H1 (cell line): ENCODE measurements around the gene ENPEP. TPM values are rescaled to one million over a fixed set of nuclear protein-coding genes. Genes with fewer than 3 reads are reported as not detected.
A peak's percentile ranks its signal among the peaks of the same experiment; 100 is the strongest.

ENCODE experiments used
- CTCF ChIA-PET: fragments of 300-600 bp; sonication (Branson Sonifier 250); formaldehyde crosslinking; loops from one replicate; lab custom pipeline; 2021; ENCODE audit not compliant: partially characterized antibody; lab: Charles Lee
- POLR2A ChIA-PET: fragments of 300-600 bp; sonication (Branson Sonifier 250); formaldehyde crosslinking; loops from one replicate; lab custom pipeline; 2021; ENCODE audit warnings: inconsistent platforms; ENCODE audit not compliant: partially characterized antibody; lab: Charles Lee
- DNase-seq, 2 experiments: peaks; one replicate each; pipeline versions ENCODE4 v3.0.0 to v3.0.0-alpha.2; 2010 to 2022; ENCODE audit warnings: low spot score in 2 of 2, low read depth in 1 of 2, mixed read lengths in 1 of 2
- FAIRE-seq: peaks from 2 replicates; lab custom pipeline; 2011; peaks lifted over from hg19 to GRCh38; lab: Jason Lieb, UNC
- H2AFZ ChIP-seq: 2 replicates; pipeline ENCODE4 v1.8.1; 2012; ENCODE audit warnings: low read length, inconsistent platforms
- H2AK5ac ChIP-seq: 2 replicates; pipeline ENCODE4 v1.6.1; 2013; ENCODE audit warnings: low read depth, low read length
- H2BK120ac ChIP-seq: replicated peaks from 2 replicates; pipeline ENCODE3; 2013; ENCODE audit warnings: low read depth, low read length, inconsistent platforms
- H2BK12ac ChIP-seq: 2 replicates; pipeline ENCODE4 v1.6.1; 2013; ENCODE audit warnings: low read depth, low read length
- H2BK15ac ChIP-seq: 2 replicates; pipeline ENCODE4 v1.6.1; 2013; ENCODE audit warnings: low read length
- H2BK20ac ChIP-seq: 2 replicates; pipeline ENCODE4 v1.6.1; 2013; ENCODE audit warnings: low read length
- H2BK5ac ChIP-seq: 2 replicates; pipeline ENCODE4 v1.6.1; 2013; ENCODE audit warnings: low read depth, low read length
- H3K14ac ChIP-seq: 2 replicates; pipeline ENCODE4 v1.6.1; 2013; ENCODE audit warnings: inconsistent platforms; ENCODE audit not compliant: insufficient read length
- H3K18ac ChIP-seq: 2 replicates; pipeline ENCODE4 v1.6.1; 2013; ENCODE audit warnings: low read length; ENCODE audit errors: extremely low read depth
- H3K23ac ChIP-seq: 2 replicates; pipeline ENCODE4 v1.6.1; 2013; ENCODE audit warnings: inconsistent platforms; ENCODE audit not compliant: insufficient read length
- H3K23me2 ChIP-seq: 2 replicates; pipeline ENCODE4 v1.6.1; 2013; ENCODE audit warnings: low read depth, low read length
- H3K27ac ChIP-seq: 2 replicates; pipeline ENCODE4 v1.6.1; 2011; ENCODE audit warnings: low read depth, low read length, inconsistent platforms
- H3K27me3 ChIP-seq, 4 experiments: replicated peaks in 1 of 4; 1 replicate in 1 of 4; 2 replicates in 3 of 4; pipeline versions ENCODE4 v1.6.1 to v1.8.1; 2011 to 2013; ENCODE audit warnings: low read length in 3 of 4, mild to moderate bottlenecking in 3 of 4, inconsistent platforms in 2 of 4, mixed read lengths in 2 of 4, moderate library complexity in 1 of 4; ENCODE audit not compliant: control insufficient read depth in 3 of 4, insufficient read depth in 3 of 4; ENCODE audit errors: extremely low read depth in 1 of 4
- H3K36me3 ChIP-seq, 4 experiments: 2 replicates each; pipeline versions ENCODE4 v1.6.1 to v1.8.1; 2011 to 2013; ENCODE audit warnings: mild to moderate bottlenecking in 4 of 4, low read length in 3 of 4, moderate library complexity in 2 of 4, control low read depth in 1 of 4, inconsistent platforms in 1 of 4; ENCODE audit not compliant: insufficient read depth in 4 of 4, control insufficient read depth in 2 of 4
- H3K4ac ChIP-seq: replicated peaks from 2 replicates; pipeline ENCODE3; 2013; ENCODE audit warnings: low read length, low read depth, mixed read lengths, inconsistent platforms; ENCODE audit not compliant: insufficient read length
- H3K4me1 ChIP-seq, 4 experiments: replicated peaks in 1 of 4; 1 replicate in 1 of 4; 2 replicates in 3 of 4; pipeline versions ENCODE4 v1.6.1 to v1.8.1; 2011 to 2013; ENCODE audit warnings: low read length in 3 of 4, inconsistent platforms in 2 of 4, mixed read lengths in 1 of 4; ENCODE audit not compliant: insufficient read depth in 4 of 4, control insufficient read depth in 3 of 4
- H3K4me2 ChIP-seq, 2 experiments: 2 replicates each; pipeline versions ENCODE4 v1.6.1 to v1.8.1; 2011 to 2013; ENCODE audit warnings: low read depth in 2 of 2, low read length in 2 of 2, control low read depth in 1 of 2, inconsistent platforms in 1 of 2, mild to moderate bottlenecking in 1 of 2; ENCODE audit not compliant: insufficient read depth in 1 of 2
- H3K4me3 ChIP-seq, 4 experiments: fragments of 200-600, 300-600 bp in 1 of 4; sonication (generic), shearing (Covaris generic), sonication (Bioruptor Twin) in 1 of 4; 2 replicates each; pipeline versions ENCODE4 v1.5.1 to v1.8.1; 2011 to 2016; ENCODE audit warnings: low read length in 4 of 4, low read depth in 3 of 4, control low read depth in 2 of 4, inconsistent platforms in 2 of 4, mild to moderate bottlenecking in 2 of 4, mixed read lengths in 1 of 4, moderate library complexity in 1 of 4; ENCODE audit not compliant: insufficient read depth in 2 of 4; ENCODE audit errors: extremely low read depth in 1 of 4
- H3K56ac ChIP-seq: replicated peaks from 2 replicates; pipeline ENCODE3; 2013; ENCODE audit warnings: low read depth, mild to moderate bottlenecking, mixed read lengths, low read length, inconsistent platforms; ENCODE audit not compliant: insufficient read length
- H3K79me1 ChIP-seq: 2 replicates; pipeline ENCODE4 v1.6.1; 2013; ENCODE audit warnings: low read depth, low read length, control low read depth
- H3K79me2 ChIP-seq, 2 experiments: 2 replicates each; pipeline versions ENCODE4 v1.6.1 to v1.8.1; 2012 to 2013; ENCODE audit warnings: low read length in 2 of 2, mild to moderate bottlenecking in 2 of 2, inconsistent platforms in 1 of 2; ENCODE audit not compliant: insufficient read depth in 2 of 2, control insufficient read depth in 1 of 2
- H3K9ac ChIP-seq, 4 experiments: replicated peaks in 1 of 4; 1 replicate in 1 of 4; 2 replicates in 3 of 4; pipeline versions ENCODE4 v1.6.1 to v1.8.1; 2011 to 2013; ENCODE audit warnings: low read depth in 3 of 4, low read length in 3 of 4, control low read depth in 2 of 4, mild to moderate bottlenecking in 2 of 4, moderate library complexity in 2 of 4, inconsistent platforms in 1 of 4; ENCODE audit errors: extremely low read depth in 1 of 4
- H3K9me3 ChIP-seq, 2 experiments: 2 replicates each; pipeline versions ENCODE4 v1.6.1 to v1.8.1; 2012 to 2013; ENCODE audit warnings: mild to moderate bottlenecking in 2 of 2, moderate library complexity in 2 of 2, control low read depth in 1 of 2, inconsistent platforms in 1 of 2, low read depth in 1 of 2, low read length in 1 of 2, mixed read lengths in 1 of 2; ENCODE audit not compliant: insufficient read depth in 2 of 2
- H4K20me1 ChIP-seq, 2 experiments: replicated peaks in 1 of 2; 2 replicates each; pipeline versions ENCODE3 to v1.8.1; 2011 to 2013; ENCODE audit warnings: inconsistent platforms in 2 of 2, low read length in 2 of 2, mild to moderate bottlenecking in 1 of 2; ENCODE audit not compliant: insufficient read depth in 2 of 2, control insufficient read depth in 1 of 2
- H4K5ac ChIP-seq: 2 replicates; pipeline ENCODE4 v1.6.1; 2013; ENCODE audit warnings: low read length, low read depth, mixed read lengths, inconsistent platforms; ENCODE audit not compliant: insufficient read length
- H4K8ac ChIP-seq: 2 replicates; pipeline ENCODE4 v1.8.0; 2013; ENCODE audit warnings: mild to moderate bottlenecking, moderate library complexity, low read length, inconsistent platforms; ENCODE audit not compliant: insufficient read depth; ENCODE audit errors: extremely low read depth
- H4K91ac ChIP-seq: replicated peaks from 2 replicates; pipeline ENCODE3; 2013; ENCODE audit warnings: low read length, mixed read lengths, inconsistent platforms; ENCODE audit not compliant: insufficient read length
- BACH1 ChIP-seq: IDR thresholded peaks from 2 replicates; pipeline ENCODE4 v1.6.1; 2012; ENCODE audit warnings: low read length, improper control_type of control experiment
- HDAC6 ChIP-seq: IDR thresholded peaks from one replicate; pipeline ENCODE4 v1.7.1; 2012; ENCODE audit warnings: low read depth, mild to moderate bottlenecking, inconsistent platforms, low read length, moderate library complexity
- MAFK ChIP-seq: IDR thresholded peaks from 2 replicates; pipeline ENCODE4 v1.6.1; 2012; ENCODE audit warnings: low read depth, mild to moderate bottlenecking, improper control_type of control experiment, low read length
- RAD21 ChIP-seq, 2 experiments: IDR thresholded peaks in 1 of 2; conservative IDR thresholded peaks in 1 of 2; 2 replicates each; pipeline ENCODE4 v1.6.1; 2011; ENCODE audit warnings: low read depth in 2 of 2, low read length in 2 of 2, improper control_type of control experiment in 1 of 2, inconsistent platforms in 1 of 2, mild to moderate bottlenecking in 1 of 2, moderate library complexity in 1 of 2
- SIN3A ChIP-seq, 2 experiments: IDR thresholded peaks in 1 of 2; conservative IDR thresholded peaks in 1 of 2; 2 replicates each; pipeline ENCODE4 v1.6.1; 2011 to 2012; ENCODE audit warnings: low read length in 2 of 2, improper control_type of control experiment in 1 of 2, low read depth in 1 of 2, mild to moderate bottlenecking in 1 of 2
- SP2 ChIP-seq: IDR thresholded peaks from 2 replicates; pipeline ENCODE4 v1.6.1; 2012; ENCODE audit warnings: mild to moderate bottlenecking, low read length, inconsistent platforms
- SRF ChIP-seq: IDR thresholded peaks from 2 replicates; pipeline ENCODE4 v1.6.1; 2011; ENCODE audit warnings: mild to moderate bottlenecking, low read depth, low read length, moderate library complexity
- WGBS, 2 experiments: shearing (Covaris generic) in 1 of 2; methylation state at CpG; one replicate each; pipeline versions ENCODE4 v1.1.6 to v1.1.7; 2013 to 2015; ENCODE audit warnings: low lambda C conversion rate in 2 of 2, mixed read lengths in 2 of 2, inconsistent platforms in 1 of 2, low coverage in 1 of 2, missing lambda C conversion rate in 1 of 2; ENCODE audit not compliant: insufficient replicate concordance in 2 of 2, insufficient coverage in 1 of 2, insufficient read length in 1 of 2; ENCODE audit errors: extremely low coverage in 1 of 2, missing lambda C conversion rate in 1 of 2; 5-methylcytosine and 5-hydroxymethylcytosine counted together
- polyA plus RNA-seq, 7 experiments: library from polyadenylated mRNA; depleted of rRNA in 3 of 7; stranded (reverse) in 5 of 7; unstranded in 2 of 7; fragments of >200 nt in 5 of 7; fragments of 200-250 nt in 2 of 7; gene quantifications; 1 replicate in 5 of 7; 2 replicates in 1 of 7; 4 replicates in 1 of 7; pipeline versions ENCODE4 v1.2.1 to v1.2.3, GENCODE V29; 2011 to 2013; ENCODE audit warnings: missing spikeins in 2 of 7, mixed read lengths in 2 of 7
- total RNA-seq: library from RNA; stranded (reverse); fragmentation: NEBNext Ultra II Directional; extraction: Animal tissue kit (Norgen Biotek cat#: 25700); gene quantifications from 2 replicates; pipeline ENCODE4 v1.2.1, GENCODE V29; 2021
- TF ChIP-seq, protein P1 (sequence below): IDR thresholded peaks from 2 replicates; pipeline ENCODE4 v1.6.1; 2011; ENCODE audit warnings: low read depth, mild to moderate bottlenecking, low read length; ENCODE audit not compliant: insufficient read depth

Gene ENPEP
- total and polyA plus RNA-seq, 2 of the 8 experiments (the other 6 are each of a cell fraction or from before 2014, with no cell fraction given), result 0.09 to 0.61 TPM

DNA sequence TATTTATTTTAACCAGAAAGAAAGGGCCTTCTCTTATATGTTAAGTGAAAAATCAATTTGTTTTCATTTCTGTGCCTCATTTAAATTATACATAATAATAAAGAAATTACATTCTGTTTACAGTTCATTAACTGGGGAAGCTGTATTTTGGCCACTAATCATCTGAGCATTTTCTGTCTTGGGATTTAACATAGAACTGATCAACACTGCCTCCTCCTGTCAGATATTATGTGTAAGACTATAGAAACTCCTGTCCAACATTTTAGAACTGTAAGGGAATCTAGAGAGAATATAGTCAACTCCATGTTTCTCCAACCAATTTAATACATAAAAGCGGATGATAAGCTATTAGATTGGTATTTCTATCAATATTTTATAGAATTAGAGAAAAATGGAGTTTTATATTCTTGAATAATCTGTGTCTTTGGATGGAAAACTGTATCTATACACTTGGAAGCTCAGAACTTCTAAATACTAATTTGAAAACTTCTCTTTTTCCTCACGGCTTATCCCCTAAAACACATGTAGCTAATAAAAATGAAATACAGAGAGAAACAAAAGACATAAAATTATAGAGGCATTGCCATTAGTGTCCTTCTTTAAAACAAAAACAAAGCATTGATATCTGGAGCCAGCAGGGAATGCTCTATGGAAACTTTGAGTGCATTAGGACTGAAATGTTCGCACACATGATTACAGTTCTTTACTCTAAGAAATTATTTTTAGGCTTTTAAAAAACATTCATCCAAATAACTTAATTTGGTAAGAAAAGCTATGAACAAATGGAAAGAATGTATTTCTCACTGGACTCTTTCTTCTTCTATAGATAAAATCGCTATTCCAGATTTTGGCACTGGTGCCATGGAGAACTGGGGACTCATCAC is 33.1 kb downstream of the ENPEP start:
- Histone ChIP-seq H2BK12ac (no peak overlapping the region), H4K8ac (no peak overlapping the region), H3K23ac (no peak overlapping the region), H3K9ac (no peak overlapping the region), H3K27ac (no peak overlapping the region), H3K18ac (no peak overlapping the region), H3K4me2 (no peak overlapping the region), H2AFZ (no peak overlapping the region), H3K4ac (no peak overlapping the region), H2BK20ac (no peak overlapping the region), H3K79me1 (no peaks in the 10 kb centered on the region), H3K9me3 (no peaks in the 10 kb centered on the region), H2BK5ac (no peak overlapping the region), H3K4me3 (no peak overlapping the region), H3K79me2 (no peaks in the 10 kb centered on the region), H2BK15ac (no peak overlapping the region), H2AK5ac (no peak overlapping the region), H4K20me1 (no peaks in the 10 kb centered on the region), H2BK120ac (no peak overlapping the region), H4K5ac (no peak overlapping the region), H3K14ac (no peak overlapping the region), H3K4me1 (peaks cover 0 to under 1% (median 0%) of the 10 kb centered on the region in 4 experiments; a peak in 2 of 7 replicates), H4K91ac (no peak overlapping the region), H3K27me3 (no peaks in the 10 kb centered on the region), H3K56ac (no peak overlapping the region), H3K36me3 (no peaks in the 10 kb centered on the region), H3K23me2 (no peaks in the 10 kb centered on the region)
- ChIA-PET CTCF (interaction anchor here (0.5 to 17.1 kb wide), 42 partner anchors 9 to 602 kb away, joined by 3 to 497 read pairs (median 5); partner anchors contain the start of gene ENPEP), POLR2A (no interaction called here)
- DNase-seq, result no peak
- WGBS, 2 experiments, result 82% methylated on average over 4 of the region's 4 CpGs; no CpG with 5 or more reads in 1 of the 2 experiments
- no peak for FAIRE-seq
- TF ChIP-seq SP2, result no peak
- TF ChIP-seq RAD21 (IDR thresholded peaks at IDR 0.05 in 1 of 2, conservative IDR thresholded peaks at IDR 0.05 in 1 of 2; ENCODE audit: low read depth in 2 of 2, low read length in 2 of 2), result peak; percentile 68 to 71
- TF ChIP-seq BACH1, result no peak
- TF ChIP-seq SIN3A (conservative IDR thresholded peaks at IDR 0.05 in 1 of 2, IDR thresholded peaks at IDR 0.05 in 1 of 2; ENCODE audit: low read depth in 1 of 2, low read length in 2 of 2), result no peak
- TF ChIP-seq MAFK, result no peak
- no peak for TF ChIP-seq HDAC6
- TF ChIP-seq, protein P1, sequence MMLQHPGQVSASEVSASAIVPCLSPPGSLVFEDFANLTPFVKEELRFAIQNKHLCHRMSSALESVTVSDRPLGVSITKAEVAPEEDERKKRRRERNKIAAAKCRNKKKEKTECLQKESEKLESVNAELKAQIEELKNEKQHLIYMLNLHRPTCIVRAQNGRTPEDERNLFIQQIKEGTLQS, result no peak
- no peak for TF ChIP-seq SRF
